Fibroblast of upper back skin (primary cell): Measurements from ENCODE around the gene PPHLN1.

Experiments
- DNase-seq: peaks from one replicate; pipeline ENCODE4 v3.0.0-alpha.2; 2013

Gene PPHLN1

DNA sequence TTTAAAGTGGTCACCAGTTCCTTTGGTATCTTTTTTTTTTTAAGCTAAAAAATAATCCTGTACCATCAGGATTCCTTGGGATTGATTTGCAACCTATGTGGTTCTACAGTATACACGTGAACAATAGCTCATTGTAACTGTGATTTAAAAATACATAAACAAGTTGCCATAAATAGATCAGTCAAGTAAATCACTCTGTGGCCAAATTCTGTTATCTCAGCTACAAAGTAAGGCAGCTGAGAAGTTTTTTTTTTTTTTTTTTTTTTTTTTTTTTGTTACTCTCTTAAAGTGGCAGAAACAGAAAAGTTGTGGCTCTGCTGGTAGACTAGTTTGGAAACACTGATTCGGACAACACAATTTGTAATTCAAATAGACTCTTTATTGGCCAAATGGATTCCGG is 159.0 kb downstream of the PPHLN1 start:
- no peak for DNase-seq

DNA sequence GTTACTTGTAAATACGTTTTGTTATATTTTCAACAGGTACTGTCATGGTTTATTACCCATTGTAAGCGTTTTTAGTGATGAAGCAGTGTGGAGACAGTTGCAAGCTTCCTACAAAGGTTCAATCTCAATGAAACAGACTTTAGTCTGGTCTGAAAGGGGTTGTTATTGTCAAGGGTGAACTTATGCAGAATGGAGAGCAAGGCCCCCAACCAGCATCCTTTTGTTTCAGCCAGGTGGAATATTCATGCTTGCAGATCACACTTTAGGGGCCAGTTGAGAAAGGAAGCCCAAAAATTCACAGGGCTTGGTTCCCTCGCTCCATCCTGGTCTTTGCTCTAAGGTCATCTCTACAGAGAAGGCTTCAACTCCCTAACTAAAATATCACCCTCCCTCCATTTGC is 159.9 kb downstream of the PPHLN1 start:
- no peak for DNase-seq

DNA sequence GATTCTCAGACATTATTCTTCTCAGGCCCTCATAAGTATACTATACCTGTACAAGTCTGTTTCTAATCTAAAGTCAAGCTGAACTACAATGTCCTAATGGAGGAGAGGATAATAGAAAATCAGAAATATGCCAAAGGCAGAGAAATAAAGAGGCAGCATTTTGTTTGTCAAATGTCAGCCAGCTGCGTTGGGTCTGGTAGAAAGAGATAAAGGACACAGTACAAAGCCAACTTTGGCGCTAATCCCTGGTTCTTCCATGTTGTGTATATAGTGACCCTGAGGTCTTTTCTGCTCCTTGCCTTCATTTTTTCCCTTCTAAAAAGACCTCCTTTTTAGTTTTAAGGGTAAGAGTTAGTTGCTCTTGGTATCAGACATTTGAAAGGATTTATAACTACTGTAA is 160.4 kb downstream of the PPHLN1 start:
- DNase-seq, result no peak

DNA sequence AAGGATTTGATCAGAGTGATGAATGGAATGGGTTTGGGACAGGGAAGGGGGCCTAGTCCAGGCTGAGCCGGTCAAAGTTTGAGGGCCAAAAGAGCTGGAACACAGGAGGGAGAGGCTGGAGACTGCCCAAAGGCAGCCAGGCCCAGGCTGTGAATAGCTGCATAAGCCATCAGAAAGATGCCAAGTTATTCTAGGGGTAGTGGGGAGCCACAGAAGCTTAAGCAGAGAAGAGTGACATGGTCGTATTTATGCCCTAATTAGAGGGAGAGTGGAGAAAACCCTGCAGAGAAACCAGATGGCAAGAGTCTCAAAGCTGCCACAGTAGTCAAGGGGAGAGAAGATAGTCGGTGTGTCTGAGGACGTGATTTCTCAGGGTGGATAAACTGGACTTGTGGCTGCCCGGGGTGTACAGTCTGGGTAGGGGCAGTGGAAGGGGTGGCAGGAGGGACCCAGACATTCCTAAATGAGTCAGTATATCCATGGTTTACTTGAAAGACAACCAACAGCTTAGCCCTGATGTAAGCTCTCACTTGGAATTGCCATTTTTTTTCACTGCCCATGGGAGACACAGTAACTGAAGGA is 164.4 kb downstream of the PPHLN1 start:
- DNase-seq, result no peak
